B cell (primary cell): Measurements from ENCODE around the gene PTGIR.

Source experiments
- EZH2 ChIP-seq: IDR thresholded peaks from 2 replicates; pipeline ENCODE4 v1.6.1; 2012; ENCODE audit warnings: borderline replicate concordance, low read depth, mild to moderate bottlenecking, moderate library complexity, low read length; ENCODE audit not compliant: insufficient read depth, poor library complexity, severe bottlenecking
- TF ChIP-seq, protein P1 (sequence below): fragments of 200-600 bp; IDR thresholded peaks from one replicate; pipeline ENCODE4 v1.8.0; 2022; ENCODE audit warnings: antibody characterized with exemption, mild to moderate bottlenecking

DNA sequence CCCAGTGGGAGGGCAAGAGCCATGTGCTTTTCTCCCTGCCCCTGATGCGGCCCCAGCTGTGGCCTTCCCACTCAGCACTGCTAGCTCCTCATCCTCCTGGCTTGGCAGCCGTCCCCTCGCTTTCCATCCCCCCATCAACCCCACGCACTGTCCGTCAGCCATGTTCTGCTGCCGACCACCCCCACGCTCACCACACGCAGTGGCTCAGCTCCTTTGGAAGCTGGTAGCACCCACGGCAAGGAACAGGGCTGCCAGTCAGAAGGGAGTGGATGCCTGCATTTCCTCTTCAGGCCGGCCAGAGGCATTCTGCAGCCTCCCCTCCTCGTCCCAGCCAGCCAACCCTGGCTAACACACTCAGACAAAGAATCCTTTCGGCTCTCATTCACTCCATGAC lies 17.4 kb downstream of the PTGIR start:
- TF ChIP-seq, protein P1, sequence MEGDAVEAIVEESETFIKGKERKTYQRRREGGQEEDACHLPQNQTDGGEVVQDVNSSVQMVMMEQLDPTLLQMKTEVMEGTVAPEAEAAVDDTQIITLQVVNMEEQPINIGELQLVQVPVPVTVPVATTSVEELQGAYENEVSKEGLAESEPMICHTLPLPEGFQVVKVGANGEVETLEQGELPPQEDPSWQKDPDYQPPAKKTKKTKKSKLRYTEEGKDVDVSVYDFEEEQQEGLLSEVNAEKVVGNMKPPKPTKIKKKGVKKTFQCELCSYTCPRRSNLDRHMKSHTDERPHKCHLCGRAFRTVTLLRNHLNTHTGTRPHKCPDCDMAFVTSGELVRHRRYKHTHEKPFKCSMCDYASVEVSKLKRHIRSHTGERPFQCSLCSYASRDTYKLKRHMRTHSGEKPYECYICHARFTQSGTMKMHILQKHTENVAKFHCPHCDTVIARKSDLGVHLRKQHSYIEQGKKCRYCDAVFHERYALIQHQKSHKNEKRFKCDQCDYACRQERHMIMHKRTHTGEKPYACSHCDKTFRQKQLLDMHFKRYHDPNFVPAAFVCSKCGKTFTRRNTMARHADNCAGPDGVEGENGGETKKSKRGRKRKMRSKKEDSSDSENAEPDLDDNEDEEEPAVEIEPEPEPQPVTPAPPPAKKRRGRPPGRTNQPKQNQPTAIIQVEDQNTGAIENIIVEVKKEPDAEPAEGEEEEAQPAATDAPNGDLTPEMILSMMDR: no peak
- no peak for TF ChIP-seq EZH2
